Tibial nerve (tissue), 4 donors: ENCODE measurements around the gene LARP6. TPM values are rescaled to one million over a fixed set of nuclear protein-coding genes. Genes with fewer than 3 reads are reported as not detected.

Source experiments
- DNase-seq, 2 donors: peaks; one replicate each; pipeline ENCODE4 v3.0.0-alpha.2; 2019; ENCODE audit warnings: low spot score in 2 of 2
- H3K27ac ChIP-seq, 4 donors: fragments of 200-600 bp; sonication (generic) in 3 of 4; one replicate each; pipeline ENCODE4 v1.5.1; 2017 to 2019; ENCODE audit warnings: mild to moderate bottlenecking in 1 of 4
- H3K27me3 ChIP-seq, 2 donors: fragments of 200-600 bp; sonication (generic) in 1 of 2; one replicate each; pipeline versions ENCODE4 v1.5.1 to v1.6.0; 2017 to 2019
- H3K36me3 ChIP-seq, 3 donors: fragments of 200-600 bp; sonication (generic); one replicate each; pipeline ENCODE4 v1.5.1; 2018 to 2019
- H3K4me1 ChIP-seq, 4 donors: fragments of 200-600 bp; sonication (generic) in 3 of 4; one replicate each; pipeline ENCODE4 v1.5.1; 2017 to 2019
- H3K4me3 ChIP-seq, 4 donors: fragments of 200-600 bp; sonication (generic) in 3 of 4; one replicate each; pipeline ENCODE4 v1.5.1; 2017 to 2019; ENCODE audit warnings: mild to moderate bottlenecking in 1 of 4, moderate library complexity in 1 of 4
- H3K9me3 ChIP-seq, 4 donors: fragments of 200-600 bp; sonication (generic) in 3 of 4; one replicate each; pipeline ENCODE4 v1.5.1; 2017 to 2019
- CTCF ChIP-seq, 5 experiments: fragments of 200-600 bp in 3 of 5; fragments of 450-650 bp in 2 of 5; sonication (generic) in 3 of 5; IDR thresholded peaks; one replicate each; pipeline ENCODE4 v1.5.1; 2016 to 2019; ENCODE audit warnings: antibody characterized with exemption in 5 of 5, mild to moderate bottlenecking in 3 of 5, moderate library complexity in 2 of 5
- EP300 ChIP-seq, 2 donors: sonication (generic); formaldehyde crosslinking; IDR thresholded peaks; one replicate each; pipeline ENCODE4 v1.6.1; 2017; ENCODE audit warnings: antibody characterized with exemption in 2 of 2, mild to moderate bottlenecking in 1 of 2
- POLR2A ChIP-seq, 2 donors: fragments of 450-650 bp; IDR thresholded peaks; one replicate each; pipeline ENCODE4 v1.6.1; 2017; ENCODE audit warnings: antibody characterized with exemption in 2 of 2, mild to moderate bottlenecking in 2 of 2, moderate library complexity in 2 of 2
- WGBS, 2 donors: methylation state at CpG; one replicate each; pipeline ENCODE4 v1.1.5; 2018; 5-methylcytosine and 5-hydroxymethylcytosine counted together
- total RNA-seq, 4 donors: library from RNA; depleted of rRNA; stranded (reverse); fragments of >200 nt; gene quantifications; one replicate each; pipeline ENCODE4 v1.1.0, GENCODE V29; 2016

The LARP6 gene
- total RNA-seq, 4 donors from 2014 or later: 29.9 to 86.3 (median 54.8) TPM

GRCh38 chr15:70793694-70794093 lies 60.3 kb downstream of the LARP6 start:
- H3K4me3 ChIP-seq: no peak overlapping the region

GRCh38 chr15:70792171-70792573 lies 61.8 kb downstream of the LARP6 start:
- H3K27me3 ChIP-seq: no peaks in the 10 kb centered on the region
- peaks cover 0 to 36% (median 0%) of the 10 kb centered on the region in 4 donors for H3K4me1 ChIP-seq
- DNase-seq: no peak
- H3K9me3 ChIP-seq: no peaks in the 10 kb centered on the region
- H3K36me3 ChIP-seq: no peaks in the 10 kb centered on the region
- H3K4me3 ChIP-seq: no peak overlapping the region
- 65 to 74% methylated on average over 2 of the region's 2 CpGs for WGBS, 2 donors
- peak overlapping the region in 1 of 4 donors; percentile 22 for H3K27ac ChIP-seq
- TF ChIP-seq CTCF (IDR thresholded peaks at IDR 0.05) (no peak), EP300 (IDR thresholded peaks at IDR 0.05) (no peak), POLR2A (IDR thresholded peaks at IDR 0.05) (no peak)

More at GRCh38 chr15:70793694-70794093, 60.3 kb downstream of the LARP6 start:
- Histone ChIP-seq H3K9me3 (no peaks in the 10 kb centered on the region), H3K27ac (peak overlapping the region in 2 of 4 donors; percentile 84 to 94), H3K36me3 (no peaks in the 10 kb centered on the region), H3K4me1 (peaks cover 0 to 50% (median 2%) of the 10 kb centered on the region in 4 donors), H3K27me3 (no peaks in the 10 kb centered on the region)
- TF ChIP-seq CTCF (IDR thresholded peaks at IDR 0.05): no peak
- TF ChIP-seq EP300 (IDR thresholded peaks at IDR 0.05): no peak
- no peak for TF ChIP-seq POLR2A (IDR thresholded peaks at IDR 0.05)
- no peak for DNase-seq
- WGBS, 2 donors: 80 to 86% methylated on average over 6 of the region's 6 CpGs

- Histone ChIP-seq H3K27ac (no peak overlapping the region), H3K4me1 (peaks cover 0 to 27% (median 0%) of the 10 kb centered on the region in 4 donors), H3K36me3 (no peaks in the 10 kb centered on the region), H3K9me3 (no peaks in the 10 kb centered on the region), H3K4me3 (no peak overlapping the region), H3K27me3 (no peaks in the 10 kb centered on the region)
- TF ChIP-seq CTCF (IDR thresholded peaks at IDR 0.05) (no peak), POLR2A (IDR thresholded peaks at IDR 0.05) (no peak), EP300 (IDR thresholded peaks at IDR 0.05) (no peak)
- WGBS, 2 donors: 79 to 86% methylated on average over 5 of the region's 5 CpGs
- no peak for DNase-seq
Observed at GRCh38 chr15:70791259-70791658, 62.7 kb downstream of the LARP6 start.

GRCh38 chr15:70789213-70789612 lies 64.7 kb downstream of the LARP6 start:
- 68 to 69% methylated on average over 4 of the region's 4 CpGs for WGBS, 2 donors
- DNase-seq: no peak
- no peaks in the 10 kb centered on the region for H3K27me3 ChIP-seq
- H3K27ac ChIP-seq: no peak overlapping the region
- no peak overlapping the region for H3K4me3 ChIP-seq
- TF ChIP-seq EP300 (IDR thresholded peaks at IDR 0.05) (no peak), CTCF (IDR thresholded peaks at IDR 0.05) (no peak), POLR2A (IDR thresholded peaks at IDR 0.05) (no peak)
- no peaks in the 10 kb centered on the region for H3K36me3 ChIP-seq
- H3K9me3 ChIP-seq: no peaks in the 10 kb centered on the region
- H3K4me1 ChIP-seq: peaks cover 0 to 12% (median 0%) of the 10 kb centered on the region in 4 donors

- H3K4me3 ChIP-seq: no peak overlapping the region
- no peaks in the 10 kb centered on the region for H3K27me3 ChIP-seq
- H3K4me1 ChIP-seq: peaks cover 0 to 3% (median 0%) of the 10 kb centered on the region in 4 donors
- H3K27ac ChIP-seq: no peak overlapping the region
- no peaks in the 10 kb centered on the region for H3K36me3 ChIP-seq
- no peak for DNase-seq
- TF ChIP-seq EP300 (IDR thresholded peaks at IDR 0.05) (no peak), CTCF (IDR thresholded peaks at IDR 0.05) (no peak), POLR2A (IDR thresholded peaks at IDR 0.05) (no peak)
- H3K9me3 ChIP-seq: no peaks in the 10 kb centered on the region
- 87 to 88% methylated on average over 6 of the region's 6 CpGs for WGBS, 2 donors
Observed at GRCh38 chr15:70788114-70789049, 65.6 kb downstream of the LARP6 start.
